Upper lobe of left lung (tissue), 6 donors: ENCODE data around the gene IL16. TPM values are rescaled to one million over a fixed set of nuclear protein-coding genes. Genes with fewer than 3 reads are reported as not detected.

Experiments used
- ATAC-seq, 2 donors: fragments of 200-7000 bp; cut with Tn5 transposase; one replicate each; pipeline ENCODE4 v1.9.1; 2022; ENCODE audit warnings: mild to moderate bottlenecking in 2 of 2, moderate library complexity in 2 of 2; ENCODE audit not compliant: low FRiP score in 2 of 2
- DNase-seq, 2 donors: peaks; one replicate each; pipeline ENCODE4 v3.0.0-alpha.2; 2019 to 2020
- H3K27ac ChIP-seq, 4 donors: fragments of 200-600 bp; sonication (generic); one replicate each; pipeline ENCODE4 v1.5.1; 2016 to 2019
- H3K27me3 ChIP-seq, 4 donors: fragments of 200-600 bp; sonication (generic); one replicate each; pipeline ENCODE4 v1.5.1; 2017 to 2019
- H3K36me3 ChIP-seq, 4 donors: fragments of 200-600 bp; sonication (generic); one replicate each; pipeline ENCODE4 v1.5.1; 2016 to 2019
- H3K4me1 ChIP-seq, 4 donors: fragments of 200-600 bp; sonication (generic); one replicate each; pipeline ENCODE4 v1.5.1; 2018 to 2019
- H3K4me3 ChIP-seq, 4 donors: fragments of 200-600 bp; sonication (generic); one replicate each; pipeline ENCODE4 v1.5.1; 2017 to 2019; ENCODE audit warnings: mild to moderate bottlenecking in 2 of 4, moderate library complexity in 1 of 4
- H3K9me3 ChIP-seq, 4 donors: fragments of 200-600 bp; sonication (generic); one replicate each; pipeline ENCODE4 v1.5.1; 2018 to 2019
- EP300 ChIP-seq, 4 donors: sonication (generic); formaldehyde crosslinking; IDR thresholded peaks; one replicate each; pipeline ENCODE4 v1.5.1; 2017; ENCODE audit warnings: antibody characterized with exemption in 4 of 4, control low read depth in 2 of 4
- POLR2A ChIP-seq, 4 donors: fragments of 450-650 bp; IDR thresholded peaks; one replicate each; pipeline ENCODE4 v1.5.1; 2016 to 2017; ENCODE audit warnings: antibody characterized with exemption in 4 of 4, mild to moderate bottlenecking in 2 of 4
- POLR2AphosphoS5 ChIP-seq, 2 donors: sonication (generic); formaldehyde crosslinking; IDR thresholded peaks; one replicate each; pipeline ENCODE4 v1.5.1; 2017; ENCODE audit warnings: antibody characterized with exemption in 2 of 2
- WGBS, 2 donors: methylation state at CpG; one replicate each; pipeline ENCODE4 v1.1.5; 2017 to 2018; 5-methylcytosine and 5-hydroxymethylcytosine counted together
- total RNA-seq, 6 donors: library from RNA; depleted of rRNA in 4 of 6; stranded (reverse); fragments of >200 nt in 4 of 6; gene quantifications; one replicate each; pipeline versions ENCODE4 v1.1.0 to v1.2.1, GENCODE V29; 2016 to 2021
- TF ChIP-seq, protein P1 (sequence below), 6 experiments: fragments of 450-650 bp in 4 of 6; fragments of 200-600 bp in 2 of 6; sonication (generic) in 2 of 6; IDR thresholded peaks; one replicate each; pipeline ENCODE4 v1.5.1; 2016 to 2019; ENCODE audit warnings: antibody characterized with exemption in 6 of 6
- donor health status: DM: no; HTN: no; CAD: no; lungs with moderate emphysema.
- donor health status: DM: no; HTN: yes; CAD: no; lungs with severe emphysema.

IL16 gene
- total RNA-seq, 6 donors from 2014 or later: 18.9 to 102 (median 31.8) TPM

DNA sequence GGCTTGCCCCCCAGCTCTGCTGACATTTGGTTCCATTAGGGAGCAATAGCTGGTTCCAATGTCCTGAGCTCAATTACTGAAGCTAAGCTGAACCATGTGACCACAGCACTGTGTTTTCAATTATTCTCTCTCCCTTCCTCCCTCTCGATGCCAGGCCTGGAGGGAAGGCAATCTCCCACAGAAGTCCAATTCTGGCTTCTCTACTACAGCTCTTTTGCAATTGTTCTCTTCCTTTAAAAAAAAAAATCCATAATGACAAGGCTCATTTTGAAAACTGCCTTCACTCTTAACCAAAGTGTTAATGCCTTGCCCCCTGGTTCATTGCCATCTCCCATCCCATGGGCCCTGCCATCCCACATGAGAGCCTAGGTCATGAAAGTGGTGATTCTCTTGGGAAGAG, 24.8 kb downstream of the IL16 start:
- no peak for DNase-seq
- Histone ChIP-seq H3K4me1 (peaks cover 0 to 21% (median 6%) of the 10 kb centered on the region in 4 donors), H3K27ac (peak overlapping the region in 3 of 4 donors; percentile 1 to 69 (median 18)), H3K4me3 (no peak overlapping the region), H3K27me3 (no peaks in the 10 kb centered on the region), H3K36me3 (peaks cover 0 to 11% (median 0%) of the 10 kb centered on the region in 4 donors), H3K9me3 (no peaks in the 10 kb centered on the region)
- TF ChIP-seq POLR2AphosphoS5 (IDR thresholded peaks at IDR 0.05) (peak in 1 of 2 donors; percentile 44), POLR2A (IDR thresholded peaks at IDR 0.05) (no peak)
- WGBS, 2 donors: 43 to 68% methylated on average over 1 of the region's 1 CpG
- peak in 1 of 2 donors; percentile 16 for ATAC-seq

DNA sequence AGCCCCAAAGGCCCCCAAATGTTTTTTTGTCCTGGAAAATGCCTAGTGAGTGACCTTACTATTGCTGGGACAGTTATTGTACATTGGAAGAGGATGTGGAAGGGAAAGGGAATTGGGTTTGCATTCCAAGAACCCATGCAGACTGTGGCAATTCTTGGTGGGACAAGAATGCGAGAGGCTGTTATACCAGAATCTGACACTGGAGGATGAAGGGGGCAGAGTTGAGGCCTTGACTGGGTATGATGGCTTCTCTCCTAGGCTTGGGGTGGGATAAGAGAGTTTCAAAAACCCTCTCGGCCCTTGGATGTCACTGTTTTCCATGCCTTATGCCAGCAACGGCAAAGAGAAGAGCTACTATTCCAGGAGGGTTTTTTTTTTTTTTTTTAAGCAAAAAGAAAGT, 25.3 kb downstream of the IL16 start:
- 64 to 77% methylated on average over 3 of the region's 3 CpGs for WGBS, 2 donors
- TF ChIP-seq EP300 (IDR thresholded peaks at IDR 0.05) (no peak), POLR2AphosphoS5 (IDR thresholded peaks at IDR 0.05) (peak in 1 of 2 donors; percentile 1)

DNA sequence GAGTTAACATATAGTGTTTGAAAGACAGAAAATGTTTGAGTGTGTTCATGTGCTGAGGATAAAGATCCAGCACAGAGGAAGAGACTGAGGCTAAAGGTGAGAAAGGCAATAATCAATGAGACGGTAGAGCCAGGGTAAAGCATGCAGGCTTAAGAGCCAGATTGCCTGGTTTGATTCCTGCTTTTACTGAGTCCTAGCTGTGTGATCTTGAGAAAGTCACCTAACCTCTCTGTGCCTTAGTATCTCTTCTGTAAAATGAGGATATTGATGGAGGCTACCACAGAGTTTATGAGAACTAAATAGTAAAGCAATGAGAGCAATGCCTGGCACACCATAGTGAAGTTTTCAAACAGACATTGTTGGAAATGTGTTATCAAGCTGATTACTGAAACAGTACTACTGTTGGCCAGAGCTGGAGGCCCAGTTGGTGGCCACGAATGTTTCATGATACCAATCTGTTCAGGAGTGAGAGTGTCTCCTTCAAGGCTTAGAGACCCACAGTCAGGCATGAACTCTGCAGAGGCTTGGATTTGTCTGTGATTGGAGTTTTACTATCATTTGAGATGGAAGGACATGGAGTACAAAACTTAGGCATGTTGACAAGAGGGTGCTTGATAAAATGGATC, 26.8 kb downstream of the IL16 start:
- peaks cover 0 to 21% (median 6%) of the 10 kb centered on the region in 4 donors for H3K4me1 ChIP-seq
- WGBS, 2 donors: 82 to 89% methylated on average over 2 of the region's 2 CpGs

More for the DNA sequence above, 25.3 kb downstream of the IL16 start:
- DNase-seq: no peak
- Histone ChIP-seq H3K27ac (peak overlapping the region in 2 of 4 donors; percentile 1 to 69), H3K36me3 (peaks cover 0 to 13% (median 0%) of the 10 kb centered on the region in 4 donors), H3K27me3 (no peaks in the 10 kb centered on the region), H3K4me1 (peaks cover 0 to 21% (median 6%) of the 10 kb centered on the region in 4 donors), H3K4me3 (no peak overlapping the region), H3K9me3 (no peaks in the 10 kb centered on the region)
- no peak for ATAC-seq

DNA sequence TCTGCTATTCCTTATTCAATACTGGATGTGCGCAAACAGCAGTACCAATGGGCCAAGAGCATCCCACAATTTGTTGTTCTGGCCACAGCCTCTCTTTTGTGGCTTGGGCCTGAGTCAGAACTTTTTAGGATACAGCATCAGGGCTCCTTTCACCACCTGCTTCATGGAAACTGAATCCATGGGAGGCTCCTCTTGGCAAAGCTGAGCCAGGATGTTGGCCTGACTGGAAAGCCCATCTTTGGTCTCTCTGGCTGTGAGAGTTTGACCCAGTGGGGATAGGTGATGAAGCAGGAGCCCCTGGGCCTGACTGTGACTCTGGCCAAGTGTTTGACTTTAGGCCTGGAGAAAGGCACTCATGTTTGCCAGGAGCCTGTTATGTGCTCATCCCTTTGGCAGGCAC, 27.6 kb downstream of the IL16 start:
- ATAC-seq (peak in 1 of 2 donors; percentile 57), DNase-seq (no peak)
- TF ChIP-seq, protein P1, sequence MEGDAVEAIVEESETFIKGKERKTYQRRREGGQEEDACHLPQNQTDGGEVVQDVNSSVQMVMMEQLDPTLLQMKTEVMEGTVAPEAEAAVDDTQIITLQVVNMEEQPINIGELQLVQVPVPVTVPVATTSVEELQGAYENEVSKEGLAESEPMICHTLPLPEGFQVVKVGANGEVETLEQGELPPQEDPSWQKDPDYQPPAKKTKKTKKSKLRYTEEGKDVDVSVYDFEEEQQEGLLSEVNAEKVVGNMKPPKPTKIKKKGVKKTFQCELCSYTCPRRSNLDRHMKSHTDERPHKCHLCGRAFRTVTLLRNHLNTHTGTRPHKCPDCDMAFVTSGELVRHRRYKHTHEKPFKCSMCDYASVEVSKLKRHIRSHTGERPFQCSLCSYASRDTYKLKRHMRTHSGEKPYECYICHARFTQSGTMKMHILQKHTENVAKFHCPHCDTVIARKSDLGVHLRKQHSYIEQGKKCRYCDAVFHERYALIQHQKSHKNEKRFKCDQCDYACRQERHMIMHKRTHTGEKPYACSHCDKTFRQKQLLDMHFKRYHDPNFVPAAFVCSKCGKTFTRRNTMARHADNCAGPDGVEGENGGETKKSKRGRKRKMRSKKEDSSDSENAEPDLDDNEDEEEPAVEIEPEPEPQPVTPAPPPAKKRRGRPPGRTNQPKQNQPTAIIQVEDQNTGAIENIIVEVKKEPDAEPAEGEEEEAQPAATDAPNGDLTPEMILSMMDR (IDR thresholded peaks at IDR 0.05): no peak
- TF ChIP-seq POLR2AphosphoS5 (IDR thresholded peaks at IDR 0.05) (no peak), POLR2A (IDR thresholded peaks at IDR 0.05) (no peak), EP300 (IDR thresholded peaks at IDR 0.05) (no peak)
- Histone ChIP-seq H3K9me3 (no peaks in the 10 kb centered on the region), H3K4me3 (no peak overlapping the region), H3K36me3 (peaks cover 0 to 13% (median 0%) of the 10 kb centered on the region in 4 donors), H3K4me1 (peaks cover 0 to 21% (median 6%) of the 10 kb centered on the region in 4 donors), H3K27me3 (no peaks in the 10 kb centered on the region), H3K27ac (peak overlapping the region in 2 of 4 donors; percentile 38 to 56)
- 90 to 91% methylated on average over 1 of the region's 1 CpG for WGBS, 2 donors

More for the DNA sequence above, 26.8 kb downstream of the IL16 start:
- Histone ChIP-seq H3K4me3 (no peak overlapping the region), H3K27ac (peak overlapping the region in 2 of 4 donors; percentile 28 to 32), H3K9me3 (no peaks in the 10 kb centered on the region), H3K36me3 (peaks cover 0 to 13% (median 0%) of the 10 kb centered on the region in 4 donors), H3K27me3 (no peaks in the 10 kb centered on the region)
- DNase-seq (no peak), ATAC-seq (no peak)
- no peak for TF ChIP-seq EP300 (IDR thresholded peaks at IDR 0.05)
- TF ChIP-seq POLR2A (IDR thresholded peaks at IDR 0.05): no peak
- no peak for TF ChIP-seq POLR2AphosphoS5 (IDR thresholded peaks at IDR 0.05)
- TF ChIP-seq, protein P1 (IDR thresholded peaks at IDR 0.05): no peak

DNA sequence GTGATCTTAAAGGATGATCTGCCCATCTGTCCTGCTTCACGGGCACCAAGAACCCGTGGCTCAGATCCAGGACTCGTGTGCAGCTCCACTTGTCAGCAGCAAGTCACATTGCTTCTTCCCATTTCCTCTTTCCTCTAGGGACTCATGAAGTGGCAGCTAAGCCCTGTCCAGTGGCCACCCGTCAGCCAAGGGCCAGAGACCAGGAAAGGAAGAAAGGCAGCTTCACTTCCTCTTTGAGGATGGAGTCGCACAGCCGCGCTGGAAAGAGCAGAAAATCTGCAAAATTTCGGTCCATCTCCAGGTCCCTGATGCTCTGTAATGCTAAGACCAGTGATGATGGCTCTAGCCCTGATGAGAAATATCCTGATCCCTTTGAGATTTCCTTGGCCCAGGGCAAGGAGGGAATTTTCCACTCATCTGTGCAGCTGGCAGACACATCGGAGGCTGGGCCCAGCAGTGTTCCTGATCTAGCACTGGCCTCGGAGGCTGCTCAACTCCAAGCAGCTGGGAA, 28.5 kb downstream of the IL16 start:
- H3K27me3 ChIP-seq: no peaks in the 10 kb centered on the region
- peak overlapping the region in 3 of 4 donors; percentile 24 to 56 (median 38) for H3K27ac ChIP-seq
- peaks cover 0 to 13% (median 0%) of the 10 kb centered on the region in 4 donors for H3K36me3 ChIP-seq
- TF ChIP-seq EP300 (IDR thresholded peaks at IDR 0.05) (no peak), POLR2AphosphoS5 (IDR thresholded peaks at IDR 0.05) (peak in 1 of 2 donors; percentile 53), POLR2A (IDR thresholded peaks at IDR 0.05) (no peak)
- TF ChIP-seq, protein P1 (IDR thresholded peaks at IDR 0.05): no peak
- whole genome bisulfite sequencing, 2 donors: 59 to 70% methylated on average over 3 to 10 of the region's 10 CpGs
- H3K9me3 ChIP-seq: no peaks in the 10 kb centered on the region
- DNase-seq: peak in 1 of 2 donors; percentile 56
- peaks cover 0 to 21% (median 7%) of the 10 kb centered on the region in 4 donors for H3K4me1 ChIP-seq
- peak in 1 of 2 donors; percentile 69 for ATAC-seq
- H3K4me3 ChIP-seq: no peak overlapping the region
